DOHH2 (cell line): ENCODE measurements around the gene MPDZ.

Experiments used
- H3F3A ChIP-seq: fragments of 200-600 bp; sonication (generic), shearing (Covaris generic); 2 replicates; pipeline ENCODE4 v1.6.0; 2016; ENCODE audit warnings: antibody characterized with exemption, mild to moderate bottlenecking; ENCODE audit not compliant: control insufficient read depth, insufficient read depth
- H3K27ac ChIP-seq: fragments of 200-600 bp; sonication (generic); 2 replicates; pipeline ENCODE4 v1.5.1; 2014; ENCODE audit warnings: low read depth, mild to moderate bottlenecking, low read length, moderate library complexity
- H3K27me3 ChIP-seq: fragments of 200-600 bp; sonication (generic); 2 replicates; pipeline ENCODE4 v1.6.1; 2014; ENCODE audit warnings: mild to moderate bottlenecking, low read length, mixed read lengths; ENCODE audit not compliant: control insufficient read depth
- H3K36me3 ChIP-seq: fragments of 200-600 bp; sonication (generic); 2 replicates; pipeline ENCODE4 v1.6.1; 2014; ENCODE audit warnings: mild to moderate bottlenecking, low read length, moderate library complexity, mixed read lengths; ENCODE audit not compliant: control insufficient read depth
- H3K4me1 ChIP-seq: fragments of 200-600 bp; sonication (generic); 2 replicates; pipeline ENCODE4 v1.6.1; 2014; ENCODE audit warnings: mild to moderate bottlenecking, low read length, mixed read lengths; ENCODE audit not compliant: control insufficient read depth
- H3K4me2 ChIP-seq: fragments of 200-600 bp; sonication (generic); 2 replicates; pipeline ENCODE4 v1.6.0; 2014; ENCODE audit warnings: mild to moderate bottlenecking, low read length, moderate library complexity
- H3K4me3 ChIP-seq: fragments of 200-600 bp; sonication (generic); 2 replicates; pipeline ENCODE4 v1.5.1; 2014; ENCODE audit warnings: mild to moderate bottlenecking, low read length, mixed read lengths
- H3K79me2 ChIP-seq: fragments of 200-600 bp; sonication (generic); 2 replicates; pipeline ENCODE4 v1.6.1; 2014; ENCODE audit warnings: mild to moderate bottlenecking, low read length, mixed read lengths; ENCODE audit not compliant: control insufficient read depth
- H3K9me2 ChIP-seq: fragments of 200-600 bp; sonication (generic); replicated peaks from 2 replicates; pipeline ENCODE4 v1.6.1; 2014; ENCODE audit warnings: mild to moderate bottlenecking, low read length, mixed read lengths; ENCODE audit not compliant: control insufficient read depth
- H3K9me3 ChIP-seq: fragments of 200-600 bp; sonication (generic); 2 replicates; pipeline ENCODE4 v1.6.1; 2014; ENCODE audit warnings: antibody characterized with exemption, low read length, mixed read lengths; ENCODE audit not compliant: control insufficient read depth, insufficient read depth
- H4K20me1 ChIP-seq: fragments of 200-600 bp; sonication (generic); 2 replicates; pipeline ENCODE4 v1.6.0; 2014; ENCODE audit warnings: low read depth, mild to moderate bottlenecking, antibody characterized with exemption, low read length, moderate library complexity; ENCODE audit not compliant: control insufficient read depth, insufficient read depth
- CTCF ChIP-seq: fragments of 200-600 bp; sonication (generic); IDR thresholded peaks from one replicate; pipeline ENCODE4 v1.5.1; 2014; ENCODE audit warnings: antibody characterized with exemption, mild to moderate bottlenecking, low read depth, low read length; ENCODE audit not compliant: poor library complexity, severe bottlenecking
- EZH2phosphoT487 ChIP-seq: fragments of 200-600 bp; sonication (generic); IDR thresholded peaks from 2 replicates; pipeline ENCODE4 v1.6.1; 2017; ENCODE audit warnings: borderline replicate concordance, mild to moderate bottlenecking, antibody characterized with exemption, low read length, moderate library complexity, mixed read lengths

The MPDZ gene

GRCh38 chr9:13144166-13144775, 135.2 kb downstream of the MPDZ start:
- Histone ChIP-seq H3K4me2 (no peak overlapping the region), H3F3A (no peaks in the 10 kb centered on the region), H3K4me3 (no peak overlapping the region), H3K9me2 (no peaks in the 10 kb centered on the region), H3K4me1 (no peaks in the 10 kb centered on the region), H3K79me2 (no peaks in the 10 kb centered on the region), H3K36me3 (no peaks in the 10 kb centered on the region), H3K27me3 (no peaks in the 10 kb centered on the region), H4K20me1 (no peaks in the 10 kb centered on the region), H3K9me3 (no peaks in the 10 kb centered on the region), H3K27ac (no peak overlapping the region)
- no peak for TF ChIP-seq EZH2phosphoT487
- no peak for TF ChIP-seq CTCF

GRCh38 chr9:13143281-13143680, 136.2 kb downstream of the MPDZ start:
- Histone ChIP-seq H3K79me2 (no peaks in the 10 kb centered on the region), H3K27ac (no peak overlapping the region), H4K20me1 (no peaks in the 10 kb centered on the region), H3K4me3 (no peak overlapping the region), H3K36me3 (no peaks in the 10 kb centered on the region), H3K27me3 (no peaks in the 10 kb centered on the region), H3K9me3 (no peaks in the 10 kb centered on the region), H3K4me2 (no peak overlapping the region), H3F3A (no peaks in the 10 kb centered on the region), H3K4me1 (no peaks in the 10 kb centered on the region), H3K9me2 (no peaks in the 10 kb centered on the region)
- TF ChIP-seq CTCF (no peak), EZH2phosphoT487 (no peak)

GRCh38 chr9:13142776-13143175, 136.7 kb downstream of the MPDZ start:
- no peak overlapping the region for H3K27ac ChIP-seq
- no peaks in the 10 kb centered on the region for H3K9me3 ChIP-seq
- H3K9me2 ChIP-seq: no peaks in the 10 kb centered on the region
- H3K79me2 ChIP-seq: no peaks in the 10 kb centered on the region
- no peak overlapping the region for H3K4me2 ChIP-seq
- no peak overlapping the region for H3K4me3 ChIP-seq
- TF ChIP-seq EZH2phosphoT487 (no peak), CTCF (no peak)
- no peaks in the 10 kb centered on the region for H4K20me1 ChIP-seq
- H3F3A ChIP-seq: no peaks in the 10 kb centered on the region
- H3K27me3 ChIP-seq: no peaks in the 10 kb centered on the region
- H3K4me1 ChIP-seq: no peaks in the 10 kb centered on the region
- H3K36me3 ChIP-seq: no peaks in the 10 kb centered on the region

GRCh38 chr9:13141629-13142028, 137.9 kb downstream of the MPDZ start:
- no peaks in the 10 kb centered on the region for H3K79me2 ChIP-seq
- H3F3A ChIP-seq: no peaks in the 10 kb centered on the region
- H3K4me1 ChIP-seq: no peaks in the 10 kb centered on the region
- no peak overlapping the region for H3K4me3 ChIP-seq
- no peaks in the 10 kb centered on the region for H3K9me3 ChIP-seq
- H4K20me1 ChIP-seq: no peaks in the 10 kb centered on the region
- no peak overlapping the region for H3K4me2 ChIP-seq
- H3K36me3 ChIP-seq: no peaks in the 10 kb centered on the region
- H3K27me3 ChIP-seq: no peaks in the 10 kb centered on the region
- no peaks in the 10 kb centered on the region for H3K9me2 ChIP-seq
- H3K27ac ChIP-seq: no peak overlapping the region
- no peak for TF ChIP-seq EZH2phosphoT487
- no peak for TF ChIP-seq CTCF
